ENCODE data around the gene CLCN5. TPM values are rescaled to one million over a fixed set of nuclear protein-coding genes. Genes with fewer than 3 reads are reported as not detected.

CLCN5 gene
- total RNA-seq (2021; fragmentation: NEBNext Ultra II Directional; extraction: Animal tissue kit (Norgen Biotek cat#: 25700)) = 1 to 10 TPM; 1.7 to 4.0 (median 2.4) TPM
- long read RNA-seq, full-length matches to known transcripts = 3 of 3 reads
- long read RNA-seq, partial matches to known transcripts = 0 of 3 reads
- long read RNA-seq, other reads (novel, unspliced or antisense) = 0 of 3 reads

DNA sequence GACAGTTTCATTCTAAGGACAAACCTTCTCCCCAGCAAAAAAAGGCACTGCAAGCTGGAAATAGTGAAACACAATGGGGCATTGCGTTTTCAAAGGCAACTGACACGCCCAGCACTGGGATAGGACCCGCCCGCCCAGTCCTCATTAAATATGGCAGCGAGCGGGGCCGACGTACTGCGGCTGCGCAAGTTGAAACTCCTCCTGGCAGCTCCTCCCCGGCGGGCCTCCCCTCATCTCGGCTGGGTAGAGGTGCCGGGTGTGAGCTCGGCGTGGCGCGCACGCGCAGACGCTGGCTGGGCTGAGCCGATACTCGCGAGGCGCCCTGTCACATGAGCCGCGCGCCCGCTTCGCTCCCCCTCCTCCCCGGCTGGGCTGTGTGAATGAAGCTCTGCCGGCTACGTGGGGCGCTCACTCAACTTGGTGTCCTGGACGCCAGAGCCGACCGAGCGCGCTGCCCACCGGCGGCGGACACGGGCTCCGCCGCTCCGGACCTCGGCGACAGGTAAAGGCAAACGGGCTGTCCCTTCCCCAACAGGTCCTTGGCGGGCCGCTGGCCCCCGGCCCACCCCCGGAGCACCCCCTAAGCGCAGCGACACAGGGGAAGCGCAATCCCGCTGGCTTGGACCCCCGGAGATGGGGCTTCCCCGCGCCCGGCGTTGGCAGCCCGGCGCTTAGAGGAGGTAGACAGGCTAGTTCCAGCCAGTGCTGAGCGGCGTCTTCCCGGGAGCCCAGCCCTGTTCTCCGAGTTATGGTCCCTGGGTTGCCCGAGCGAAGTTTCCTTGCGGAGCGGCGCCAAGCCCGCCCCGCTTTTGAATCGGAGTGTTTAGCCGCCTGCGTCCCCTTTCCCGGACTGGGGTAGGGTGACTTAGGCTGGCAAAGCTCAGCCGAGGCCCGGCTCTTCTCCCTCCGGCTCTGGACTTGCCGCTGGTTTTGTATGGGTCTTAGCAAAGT, at the start of gene CLCN5:
Gene CLCN5, plus strand, starts transcription at position 306 of the 951 bp plus-strand sequence. CDS start 2,703 bp downstream, outside the sequence.
- H3K27ac Mint-ChIP-seq = peak within 1 kb of the TSS; percentile 72
- TF ChIP-seq, protein P1, sequence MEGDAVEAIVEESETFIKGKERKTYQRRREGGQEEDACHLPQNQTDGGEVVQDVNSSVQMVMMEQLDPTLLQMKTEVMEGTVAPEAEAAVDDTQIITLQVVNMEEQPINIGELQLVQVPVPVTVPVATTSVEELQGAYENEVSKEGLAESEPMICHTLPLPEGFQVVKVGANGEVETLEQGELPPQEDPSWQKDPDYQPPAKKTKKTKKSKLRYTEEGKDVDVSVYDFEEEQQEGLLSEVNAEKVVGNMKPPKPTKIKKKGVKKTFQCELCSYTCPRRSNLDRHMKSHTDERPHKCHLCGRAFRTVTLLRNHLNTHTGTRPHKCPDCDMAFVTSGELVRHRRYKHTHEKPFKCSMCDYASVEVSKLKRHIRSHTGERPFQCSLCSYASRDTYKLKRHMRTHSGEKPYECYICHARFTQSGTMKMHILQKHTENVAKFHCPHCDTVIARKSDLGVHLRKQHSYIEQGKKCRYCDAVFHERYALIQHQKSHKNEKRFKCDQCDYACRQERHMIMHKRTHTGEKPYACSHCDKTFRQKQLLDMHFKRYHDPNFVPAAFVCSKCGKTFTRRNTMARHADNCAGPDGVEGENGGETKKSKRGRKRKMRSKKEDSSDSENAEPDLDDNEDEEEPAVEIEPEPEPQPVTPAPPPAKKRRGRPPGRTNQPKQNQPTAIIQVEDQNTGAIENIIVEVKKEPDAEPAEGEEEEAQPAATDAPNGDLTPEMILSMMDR (IDR thresholded peaks at IDR 0.05) = no peak

DNA sequence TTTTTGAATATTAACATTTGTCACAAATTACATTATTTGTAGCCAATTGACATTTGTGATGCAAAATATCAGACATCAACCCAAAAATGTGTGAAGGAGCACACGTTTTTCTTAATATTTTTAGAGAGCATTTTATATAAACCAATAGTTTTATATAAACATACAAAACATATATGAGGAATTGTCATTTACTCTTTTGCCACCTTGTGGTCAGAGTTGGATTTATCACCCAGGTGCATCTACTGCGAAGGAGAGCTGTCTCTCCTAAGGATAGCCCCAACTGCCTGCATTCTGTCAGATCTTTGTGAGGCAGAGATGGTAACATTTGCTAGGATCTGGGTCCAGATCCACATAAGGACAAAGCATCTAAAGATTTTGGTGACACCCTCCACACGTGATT, 45.6 kb upstream of the CLCN5 start:
- TF ChIP-seq, protein P1 (IDR thresholded peaks at IDR 0.05) = peak; percentile 74
- Mint-ChIP-seq H3K27me3 (ENCODE audit: insufficient read depth) (no peaks in the 10 kb centered on the region), H3K4me1 (ENCODE audit: low read depth) (peaks cover 19% of the 10 kb centered on the region), H3K4me3 (no peak overlapping the region), H3K27ac (no peak overlapping the region; the same call in 1 of the 2 replicates), H3K9me3 (no peaks in the 10 kb centered on the region), H3K36me3 (ENCODE audit: low read depth) (no peaks in the 10 kb centered on the region)
- no peak for DNase-seq

More for the DNA sequence above, at the start of gene CLCN5:
- peak within 1 kb of the TSS; percentile 90 for H3K4me3 Mint-ChIP-seq
- peak; percentile 92 for DNase-seq
- no peaks in the 10 kb centered on the region; the same call in 1 of the 2 replicates for H3K27me3 Mint-ChIP-seq (ENCODE audit: insufficient read depth)
- H3K9me3 Mint-ChIP-seq = no peaks in the 10 kb centered on the region
- no peaks in the 10 kb centered on the region for H3K36me3 Mint-ChIP-seq (ENCODE audit: low read depth)
- peaks cover 6% of the 10 kb centered on the region for H3K4me1 Mint-ChIP-seq (ENCODE audit: low read depth)

DNA sequence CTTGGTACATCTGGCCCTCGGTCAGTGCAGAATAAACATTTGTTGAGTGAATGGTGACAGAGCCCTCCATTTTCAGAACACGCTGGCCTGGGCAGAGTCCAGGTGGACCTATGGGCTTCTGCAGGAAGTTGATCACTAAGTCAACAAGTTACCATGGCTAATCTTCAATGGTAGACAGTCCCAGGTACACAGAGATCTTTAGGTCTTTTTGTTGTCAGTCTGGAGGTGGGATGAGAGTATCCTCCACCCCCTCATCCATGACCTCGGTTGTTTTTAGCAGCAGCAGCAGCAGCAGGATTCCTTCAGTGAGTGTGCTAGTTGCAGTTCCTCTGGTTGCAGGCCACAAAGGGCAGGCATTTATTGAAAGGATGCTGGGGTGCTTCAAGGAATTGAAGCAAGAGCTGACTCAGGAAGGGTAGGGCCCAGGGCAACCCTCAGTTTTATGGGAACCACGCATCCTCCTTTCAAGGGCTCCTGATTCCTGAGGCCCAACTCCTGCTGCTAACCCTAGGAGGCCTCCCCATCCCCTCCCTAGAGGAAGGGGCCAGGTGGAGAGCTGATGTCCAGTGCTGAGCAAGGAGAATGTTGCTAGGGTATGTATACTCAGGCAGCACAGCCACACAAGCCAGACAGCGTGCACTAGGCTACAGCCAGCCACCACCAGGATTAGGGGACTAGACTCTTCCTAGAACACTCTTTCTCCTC, 44.8 kb upstream of the CLCN5 start:
- no peaks in the 10 kb centered on the region for H3K36me3 Mint-ChIP-seq (ENCODE audit: low read depth)
- H3K9me3 Mint-ChIP-seq = no peaks in the 10 kb centered on the region
- H3K27me3 Mint-ChIP-seq (ENCODE audit: insufficient read depth) = no peaks in the 10 kb centered on the region
- TF ChIP-seq, protein P1 (IDR thresholded peaks at IDR 0.05) = no peak
- H3K4me1 Mint-ChIP-seq (ENCODE audit: low read depth) = peaks cover 19% of the 10 kb centered on the region
- peak overlapping the region; percentile 21; the same call in 1 of the 2 replicates for H3K27ac Mint-ChIP-seq
- H3K4me3 Mint-ChIP-seq = peak overlapping the region; percentile 89; the same call in 1 of the 2 replicates
- no peak for DNase-seq

DNA sequence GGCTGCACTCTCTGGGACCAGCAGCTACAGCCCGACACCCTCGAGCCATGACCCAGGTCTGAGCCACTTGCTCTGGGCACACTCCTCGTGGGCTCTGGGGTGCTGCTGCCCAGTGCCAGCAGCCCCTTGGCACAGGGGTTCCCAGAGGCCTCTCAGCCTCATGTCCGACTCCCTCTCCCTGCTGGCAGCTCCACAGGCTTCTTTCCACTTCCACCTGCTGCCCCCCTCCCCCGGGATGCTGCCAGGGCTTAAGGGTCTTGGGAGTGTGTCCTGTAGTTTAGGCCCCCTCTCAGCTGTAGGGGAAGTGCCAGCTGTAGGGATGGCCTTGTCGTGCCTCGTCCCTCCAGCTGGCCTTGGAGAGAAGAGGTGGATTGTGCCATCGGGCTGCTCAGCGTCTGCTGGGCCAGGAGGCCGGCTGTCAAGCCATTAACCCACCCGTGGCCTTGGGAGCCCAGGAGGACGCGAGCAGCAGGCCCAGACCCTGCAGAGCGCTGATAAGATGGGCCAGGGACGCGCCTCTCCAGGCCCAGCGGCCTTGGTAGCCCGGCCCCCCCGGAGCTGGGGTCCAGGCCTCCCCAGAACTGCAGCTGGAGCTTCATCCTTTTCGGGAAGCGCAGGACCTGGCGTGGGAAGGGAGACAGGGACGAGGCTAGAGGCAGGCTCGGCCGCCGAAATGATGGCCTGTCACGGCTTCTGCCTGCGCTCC, 44.1 kb upstream of the CLCN5 start:
- H3K27ac Mint-ChIP-seq = peak overlapping the region; percentile 84
- H3K4me3 Mint-ChIP-seq = peak overlapping the region; percentile 89
- DNase-seq = no peak
- no peaks in the 10 kb centered on the region for H3K36me3 Mint-ChIP-seq (ENCODE audit: low read depth)
- H3K9me3 Mint-ChIP-seq = no peaks in the 10 kb centered on the region
- TF ChIP-seq, protein P1 (IDR thresholded peaks at IDR 0.05) = no peak
- H3K4me1 Mint-ChIP-seq (ENCODE audit: low read depth) = peaks cover 19% of the 10 kb centered on the region
- H3K27me3 Mint-ChIP-seq (ENCODE audit: insufficient read depth) = no peaks in the 10 kb centered on the region

Data from HFFc6 (cell line).